Uterus (tissue), 4 donors: ENCODE results near the gene TMEM267. TPM values are rescaled to one million over a fixed set of nuclear protein-coding genes. Genes with fewer than 3 reads are reported as not detected.

Experiments used
- DNase-seq, 2 donors: peaks; one replicate each; pipeline ENCODE4 v3.0.0-alpha.2; 2019 to 2020
- H3K27ac ChIP-seq, 2 donors: fragments of 200-600 bp; sonication (generic); 1 replicate in 1 of 2; 2 replicates in 1 of 2; pipeline ENCODE4 v1.5.1; 2016 to 2018
- H3K27me3 ChIP-seq, 2 donors: fragments of 200-600 bp; sonication (generic); one replicate each; pipeline ENCODE4 v1.5.1; 2018 to 2019; ENCODE audit warnings: control low read depth in 1 of 2
- H3K36me3 ChIP-seq, 2 donors: fragments of 200-600 bp; sonication (generic); one replicate each; pipeline ENCODE4 v1.5.1; 2019; ENCODE audit warnings: control low read depth in 1 of 2
- H3K4me1 ChIP-seq, 2 donors: fragments of 200-600 bp; sonication (generic); one replicate each; pipeline ENCODE4 v1.5.1; 2018 to 2019; ENCODE audit warnings: control low read depth in 1 of 2
- H3K4me3 ChIP-seq, 2 donors: fragments of 200-600 bp; sonication (generic); 1 replicate in 1 of 2; 2 replicates in 1 of 2; pipeline ENCODE4 v1.5.1; 2018 to 2019; ENCODE audit warnings: mild to moderate bottlenecking in 1 of 2
- H3K9me3 ChIP-seq, 2 donors: fragments of 200-600 bp; sonication (generic); one replicate each; pipeline ENCODE4 v1.5.1; 2019; ENCODE audit warnings: control low read depth in 1 of 2
- CTCF ChIP-seq, 4 experiments: fragments of 200-600 bp in 2 of 4; fragments of 450-650 bp in 2 of 4; sonication (generic) in 2 of 4; IDR thresholded peaks; one replicate each; pipeline ENCODE4 v1.5.1; 2016 to 2019; ENCODE audit warnings: antibody characterized with exemption in 4 of 4, mild to moderate bottlenecking in 2 of 4, moderate library complexity in 1 of 4
- POLR2A ChIP-seq, 2 donors: fragments of 450-650 bp; IDR thresholded peaks; one replicate each; pipeline ENCODE4 v1.6.1; 2016; ENCODE audit warnings: antibody characterized with exemption in 2 of 2, mild to moderate bottlenecking in 1 of 2, moderate library complexity in 1 of 2
- intact Hi-C: fragments of 100-400 bp; cut with DNase I; formaldehyde crosslinking; loops from one replicate; pipeline ENCODE4 v1.15.1; 2023; ENCODE audit warnings: low total_unique reads
- total RNA-seq, 4 donors: library from RNA; depleted of rRNA in 3 of 4; stranded (reverse); fragments of >200 nt in 3 of 4; gene quantifications; one replicate each; pipeline versions ENCODE4 v1.1.0 to v1.2.4, GENCODE V29; 2014 to 2023
- donor health status: DM: yes; HTN: yes; CAD: no.

Gene TMEM267
- total RNA-seq, 4 donors from 2014 or later = 0.77 to 20.0 (median 16.3) TPM

- H3K36me3 ChIP-seq = no peaks in the 10 kb centered on the region
- DNase-seq = no peak
- no peak overlapping the region for H3K4me3 ChIP-seq
- H3K27ac ChIP-seq = no peak overlapping the region
- no peaks in the 10 kb centered on the region for H3K9me3 ChIP-seq
- intact Hi-C loops = no loop called here
- no peaks in the 10 kb centered on the region for H3K27me3 ChIP-seq
- H3K4me1 ChIP-seq = no peaks in the 10 kb centered on the region
- no peak for TF ChIP-seq CTCF (IDR thresholded peaks at IDR 0.05)
- TF ChIP-seq POLR2A (IDR thresholded peaks at IDR 0.05) = no peak
These were observed 69.7 kb downstream of the TMEM267 start for GRCh38 chr5:43413966-43414365.

- intact Hi-C loops = no loop called here
- Histone ChIP-seq H3K4me3 (no peak overlapping the region), H3K36me3 (no peaks in the 10 kb centered on the region), H3K27me3 (no peaks in the 10 kb centered on the region), H3K27ac (no peak overlapping the region), H3K4me1 (no peaks in the 10 kb centered on the region), H3K9me3 (no peaks in the 10 kb centered on the region)
- DNase-seq = no peak
- TF ChIP-seq POLR2A (IDR thresholded peaks at IDR 0.05) (no peak), CTCF (IDR thresholded peaks at IDR 0.05) (no peak)
These were observed 71.0 kb downstream of the TMEM267 start for GRCh38 chr5:43412644-43413043.

- Histone ChIP-seq H3K4me1 (no peaks in the 10 kb centered on the region), H3K9me3 (no peaks in the 10 kb centered on the region), H3K27me3 (no peaks in the 10 kb centered on the region), H3K4me3 (no peak within 1 kb of the TSS), H3K36me3 (no peaks in the 10 kb centered on the region), H3K27ac (no peak within 1 kb of the TSS)
- DNase-seq = no peak
- intact Hi-C loops = no loop called here
- TF ChIP-seq CTCF (IDR thresholded peaks at IDR 0.05) (no peak), POLR2A (IDR thresholded peaks at IDR 0.05) (no peak)
These were observed 71.5 kb downstream of the TMEM267 start, which contains the start of gene CCL28 for GRCh38 chr5:43412156-43412555. TSS of gene CCL28 (minus strand) at chr5:43412391. CDS start at chr5:43412316, 75 bp downstream.

- intact Hi-C loops = no loop called here
- Histone ChIP-seq H3K9me3 (no peaks in the 10 kb centered on the region), H3K27ac (no peak overlapping the region), H3K4me1 (no peaks in the 10 kb centered on the region), H3K4me3 (no peak overlapping the region), H3K36me3 (no peaks in the 10 kb centered on the region), H3K27me3 (no peaks in the 10 kb centered on the region)
- TF ChIP-seq CTCF (IDR thresholded peaks at IDR 0.05) (no peak), POLR2A (IDR thresholded peaks at IDR 0.05) (no peak)
- no peak for DNase-seq
These were observed 72.2 kb downstream of the TMEM267 start for GRCh38 chr5:43411495-43411894.

GRCh38 chr5:43410414-43410813, 73.3 kb downstream of the TMEM267 start:
- no peaks in the 10 kb centered on the region for H3K27me3 ChIP-seq
- H3K36me3 ChIP-seq = no peaks in the 10 kb centered on the region
- TF ChIP-seq CTCF (IDR thresholded peaks at IDR 0.05) = no peak
- no peak overlapping the region for H3K4me3 ChIP-seq
- H3K9me3 ChIP-seq = no peaks in the 10 kb centered on the region
- no peak overlapping the region for H3K27ac ChIP-seq
- DNase-seq = no peak
- intact Hi-C loops = no loop called here
- H3K4me1 ChIP-seq = no peaks in the 10 kb centered on the region
